DND-41 (cell line): ENCODE data around the gene PGM1.

ENCODE experiments used
- ATAC-seq: fragments of 200-7000 bp; cut with Tn5 transposase; 3 replicates; pipeline ENCODE4 v1.9.1; 2021; ENCODE audit warnings: low read depth; ENCODE audit not compliant: insufficient read depth
- DNase-seq: peaks from one replicate; pipeline ENCODE4 v3.0.0-alpha.2; 2020
- H2AFZ ChIP-seq: 2 replicates; pipeline ENCODE4 v1.6.0; 2012; ENCODE audit warnings: low read depth, low read length
- H3K27ac ChIP-seq: 2 replicates; pipeline ENCODE4 v1.5.1; 2012; ENCODE audit warnings: low read length, inconsistent platforms
- H3K27me3 ChIP-seq: fragments of 200-600 bp; sonication (generic); 2 replicates; pipeline ENCODE4 v1.6.0; 2012; ENCODE audit warnings: low read length, mild to moderate bottlenecking, inconsistent platforms; ENCODE audit not compliant: insufficient read depth, poor library complexity
- H3K36me3 ChIP-seq: 2 replicates; pipeline ENCODE4 v1.5.1; 2012; ENCODE audit warnings: low read length, inconsistent platforms; ENCODE audit not compliant: insufficient read depth
- H3K4me1 ChIP-seq: 2 replicates; pipeline ENCODE4 v1.5.1; 2012; ENCODE audit warnings: mild to moderate bottlenecking, low read length; ENCODE audit not compliant: insufficient read depth
- H3K4me2 ChIP-seq: 2 replicates; pipeline ENCODE4 v1.6.0; 2012; ENCODE audit warnings: mild to moderate bottlenecking, moderate library complexity, low read length, inconsistent platforms; ENCODE audit not compliant: insufficient read depth
- H3K4me3 ChIP-seq, 2 experiments: fragments of 200-600 bp in 1 of 2; shearing (Covaris generic) in 1 of 2; 2 replicates each; pipeline ENCODE4 v1.5.1; 2012 to 2016; ENCODE audit warnings: inconsistent platforms in 2 of 2, low read length in 2 of 2, mild to moderate bottlenecking in 2 of 2, low read depth in 1 of 2, moderate library complexity in 1 of 2
- H3K79me2 ChIP-seq: 2 replicates; pipeline ENCODE4 v1.6.0; 2012; ENCODE audit warnings: low read length, inconsistent platforms; ENCODE audit not compliant: insufficient read depth
- H3K9ac ChIP-seq: 2 replicates; pipeline ENCODE4 v1.6.0; 2012; ENCODE audit warnings: low read depth, mild to moderate bottlenecking, inconsistent platforms, low read length, moderate library complexity
- H3K9me3 ChIP-seq: 2 replicates; pipeline ENCODE4 v1.5.1; 2012; ENCODE audit warnings: low read length, moderate library complexity, mild to moderate bottlenecking, inconsistent platforms; ENCODE audit not compliant: insufficient read depth, severe bottlenecking
- H4K20me1 ChIP-seq: 2 replicates; pipeline ENCODE4 v1.6.0; 2012; ENCODE audit warnings: low read length; ENCODE audit not compliant: insufficient read depth
- CTCF ChIP-seq: IDR thresholded peaks from 2 replicates; pipeline ENCODE4 v1.5.1; 2012; ENCODE audit warnings: borderline replicate concordance, low read length, moderate library complexity, mild to moderate bottlenecking; ENCODE audit not compliant: poor library complexity, severe bottlenecking; ENCODE audit errors: extremely low read depth
- EZH2 ChIP-seq: IDR thresholded peaks from 3 replicates; pipeline ENCODE4 v1.6.1; 2012; ENCODE audit warnings: borderline replicate concordance, low read depth, mild to moderate bottlenecking, moderate library complexity, low read length, inconsistent platforms; ENCODE audit not compliant: severe bottlenecking

The PGM1 gene

GRCh38 chr1:63669151-63669961, 76.1 kb downstream of the PGM1 start:
- no peaks in the 10 kb centered on the region for H3K27me3 ChIP-seq
- DNase-seq (no peak), ATAC-seq (no peak)
- TF ChIP-seq EZH2 = no peak
- TF ChIP-seq CTCF = no peak
- H3K79me2 ChIP-seq = no peaks in the 10 kb centered on the region
- H4K20me1 ChIP-seq = no peaks in the 10 kb centered on the region
- no peaks in the 10 kb centered on the region for H3K9me3 ChIP-seq
- H3K4me2 ChIP-seq = no peak overlapping the region
- H3K4me1 ChIP-seq = no peaks in the 10 kb centered on the region
- H3K36me3 ChIP-seq = no peaks in the 10 kb centered on the region
- no peak overlapping the region for H2AFZ ChIP-seq
- no peak overlapping the region for H3K4me3 ChIP-seq
- no peak overlapping the region for H3K27ac ChIP-seq
- no peak overlapping the region for H3K9ac ChIP-seq

DNA sequence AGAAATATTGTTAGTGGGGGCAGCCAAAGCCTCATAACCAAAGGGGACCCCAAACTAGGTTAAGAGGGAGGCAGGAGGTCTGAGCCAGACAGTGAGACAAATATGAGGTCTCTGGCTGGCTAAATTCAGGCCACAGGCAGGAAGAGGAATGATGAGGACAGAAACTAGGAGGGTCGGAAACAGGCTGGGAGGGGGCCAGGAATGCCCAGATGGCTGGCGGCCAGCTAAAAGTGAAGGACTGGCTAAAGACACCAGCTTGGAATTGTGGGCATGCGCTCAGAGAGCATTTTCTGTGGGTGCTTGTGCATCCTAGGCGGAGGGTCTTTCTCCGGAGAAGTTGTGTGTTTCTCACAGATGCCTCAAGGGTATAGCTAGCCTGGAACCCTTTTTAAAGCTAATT, 77.0 kb downstream of the PGM1 start:
- Histone ChIP-seq H3K9me3 (no peaks in the 10 kb centered on the region), H2AFZ (no peak overlapping the region), H3K4me1 (no peaks in the 10 kb centered on the region), H3K9ac (no peak overlapping the region), H3K36me3 (no peaks in the 10 kb centered on the region), H3K79me2 (no peaks in the 10 kb centered on the region), H3K4me3 (no peak overlapping the region), H3K27me3 (no peaks in the 10 kb centered on the region), H3K4me2 (no peak overlapping the region), H4K20me1 (no peaks in the 10 kb centered on the region), H3K27ac (no peak overlapping the region)
- TF ChIP-seq CTCF = no peak
- TF ChIP-seq EZH2 = no peak
- DNase-seq (no peak), ATAC-seq (no peak)

DNA sequence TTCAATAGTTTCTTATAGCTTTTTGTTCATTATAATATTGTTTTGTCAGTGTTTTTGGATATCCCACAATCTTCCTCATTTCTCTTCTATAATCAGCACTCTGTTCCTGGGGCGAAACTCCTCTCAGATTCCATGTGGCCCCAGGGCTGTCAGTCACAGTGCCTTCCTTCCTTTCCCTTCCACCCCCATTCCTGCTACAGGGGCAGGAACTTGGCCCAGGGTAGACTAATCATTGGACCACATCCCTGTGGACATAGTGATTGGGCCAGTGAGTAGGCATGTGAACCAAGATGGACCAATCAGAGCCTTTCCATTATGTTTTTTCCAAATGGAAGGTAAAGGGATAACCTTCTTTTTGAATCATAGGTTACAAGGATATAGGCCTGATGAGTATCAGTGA, 78.3 kb downstream of the PGM1 start:
- Histone ChIP-seq H3K27me3 (no peaks in the 10 kb centered on the region), H3K4me2 (no peak overlapping the region), H3K4me3 (no peak overlapping the region), H4K20me1 (no peaks in the 10 kb centered on the region), H3K79me2 (no peaks in the 10 kb centered on the region), H3K27ac (no peak overlapping the region), H3K9ac (no peak overlapping the region), H2AFZ (no peak overlapping the region), H3K36me3 (no peaks in the 10 kb centered on the region), H3K4me1 (no peaks in the 10 kb centered on the region), H3K9me3 (no peaks in the 10 kb centered on the region)
- ATAC-seq (no peak), DNase-seq (no peak)
- no peak for TF ChIP-seq EZH2
- no peak for TF ChIP-seq CTCF
